Measurements from ENCODE around the gene CLTC.
"Not testable (repeated sequence)": the region's sequence is repeated elsewhere in the genome, so short reads cannot be mapped to it uniquely, and the experiment has no call there.

Gene CLTC
- total RNA-seq: 843 to 2,211 (median 1,299) reads per million in 18 experiments

GRCh38 chr17:59619298-59620063, at the start of gene CLTC:
Gene CLTC (plus strand): TSS chr17:59619895. CDS start chr17:59620132, 237 bp downstream.
- DNase-seq: peak; percentile 98

GRCh38 chr17:59572301-59572924, 47.3 kb upstream of the CLTC start:
- DNase-seq: peak; percentile 81 to 82

GRCh38 chr17:59584168-59584567, 35.5 kb upstream of the CLTC start:
- DNase-seq: not testable (repeated sequence)

GRCh38 chr17:59600169-59600568, 19.5 kb upstream of the CLTC start:
- DNase-seq: no peak

- DNase-seq: no peak
These were observed 18.6 kb upstream of the CLTC start for GRCh38 chr17:59601130-59601529.

- no peak for DNase-seq
These were observed 12.6 kb upstream of the CLTC start for GRCh38 chr17:59607061-59607460.

- peak; percentile 8 to 37 for DNase-seq
These were observed 11.8 kb upstream of the CLTC start for GRCh38 chr17:59607817-59608403.

- DNase-seq: no peak
These were observed 8.2 kb upstream of the CLTC start for GRCh38 chr17:59611503-59611902.

GRCh38 chr17:59616253-59616920, 3.3 kb upstream of the CLTC start:
- DNase-seq: no peak

- DNase-seq: no peak
These were observed 2.5 kb upstream of the CLTC start for GRCh38 chr17:59617156-59617732.

GRCh38 chr17:59619035-59619297, 729 bp upstream of the CLTC start:
- DNase-seq: no peak

- DNase-seq: no peak
These were observed 317 bp downstream of the CLTC start for GRCh38 chr17:59620064-59620359.

- peak; percentile 56 to 75 for DNase-seq
These were observed 994 bp downstream of the CLTC start for GRCh38 chr17:59620518-59621259.

GRCh38 chr17:59621771-59622170, 2.1 kb downstream of the CLTC start:
- DNase-seq: no peak

- no peak for DNase-seq
These were observed 3.5 kb downstream of the CLTC start for GRCh38 chr17:59623151-59623550.

GRCh38 chr17:59626756-59627155, 7.1 kb downstream of the CLTC start:
- DNase-seq: no peak

GRCh38 chr17:59627274-59627673, 7.6 kb downstream of the CLTC start:
- DNase-seq: no peak

- peak; percentile 16 to 68 for DNase-seq
These were observed 8.1 kb downstream of the CLTC start for GRCh38 chr17:59627770-59628171.

GRCh38 chr17:59629174-59629573, 9.5 kb downstream of the CLTC start:
- no peak for DNase-seq

GRCh38 chr17:59631276-59631675, 11.6 kb downstream of the CLTC start:
- no peak for DNase-seq

GRCh38 chr17:59632398-59632797, 12.7 kb downstream of the CLTC start:
- no peak for DNase-seq

GRCh38 chr17:59633658-59634359, 14.1 kb downstream of the CLTC start:
- no peak for DNase-seq

Measured in inflammatory macrophage (primary cell).